Activated CD8-positive, alpha-beta memory T cell treated with anti-CD3 and anti-CD28 coated beads, Interleukin-2, amount 50 U/mL, for 1 hour (primary cell): Measurements from ENCODE around the gene MCAM.

Experiments
- DNase-seq: peaks from one replicate; pipeline ENCODE4 v3.0.0-alpha.2; 2020; ENCODE audit errors: extremely low read depth

Gene MCAM

GRCh38 chr11:119307219-119307618, 9.7 kb downstream of the MCAM start:
- no peak for DNase-seq

GRCh38 chr11:119306373-119306890, 10.5 kb downstream of the MCAM start:
- DNase-seq = peak; percentile 54

- no peak for DNase-seq
Observed at GRCh38 chr11:119305556-119306372, 11.2 kb downstream of the MCAM start.

GRCh38 chr11:119303227-119303718, 13.7 kb downstream of the MCAM start:
- DNase-seq = no peak

- no peak for DNase-seq
Observed at GRCh38 chr11:119300198-119300964, 16.5 kb downstream of the MCAM start.

GRCh38 chr11:119299416-119299815, 17.5 kb downstream of the MCAM start:
- no peak for DNase-seq

GRCh38 chr11:119298726-119299125, 18.2 kb downstream of the MCAM start:
- DNase-seq = no peak

GRCh38 chr11:119297938-119298337, 19.0 kb downstream of the MCAM start:
- DNase-seq = no peak

- no peak for DNase-seq
Observed at GRCh38 chr11:119295178-119295577, 21.8 kb downstream of the MCAM start.

GRCh38 chr11:119293461-119293860, 23.5 kb downstream of the MCAM start:
- no peak for DNase-seq

- DNase-seq = no peak
Observed at GRCh38 chr11:119290894-119291497, 25.9 kb downstream of the MCAM start.

GRCh38 chr11:119288219-119288618, 28.7 kb downstream of the MCAM start:
- DNase-seq = no peak

- no peak for DNase-seq
Observed at GRCh38 chr11:119285431-119285830, 31.5 kb downstream of the MCAM start.

GRCh38 chr11:119284344-119285157, 32.4 kb downstream of the MCAM start:
- no peak for DNase-seq

- DNase-seq = no peak
Observed at GRCh38 chr11:119282495-119282894, 34.4 kb downstream of the MCAM start.

- no peak for DNase-seq
Observed at GRCh38 chr11:119277660-119278059, 39.3 kb downstream of the MCAM start.

- DNase-seq = no peak
Observed at GRCh38 chr11:119273721-119274120, 43.2 kb downstream of the MCAM start.

GRCh38 chr11:119267645-119268044, 49.3 kb downstream of the MCAM start:
- DNase-seq = no peak

- no peak for DNase-seq
Observed at GRCh38 chr11:119266517-119267255, 50.2 kb downstream of the MCAM start.

GRCh38 chr11:119266063-119266462, 50.9 kb downstream of the MCAM start:
- no peak for DNase-seq
